Epidermal melanocyte (primary cell): ENCODE results near the gene MARCO.
"Not testable (repeated sequence)": the region's sequence is repeated elsewhere in the genome, so short reads cannot be mapped to it uniquely, and the experiment has no call there.

Experiments used
- DNase-seq: peaks from one replicate; pipeline ENCODE4 v3.0.0; 2011; ENCODE audit warnings: low spot score; ENCODE audit not compliant: insufficient read length

MARCO gene

DNA sequence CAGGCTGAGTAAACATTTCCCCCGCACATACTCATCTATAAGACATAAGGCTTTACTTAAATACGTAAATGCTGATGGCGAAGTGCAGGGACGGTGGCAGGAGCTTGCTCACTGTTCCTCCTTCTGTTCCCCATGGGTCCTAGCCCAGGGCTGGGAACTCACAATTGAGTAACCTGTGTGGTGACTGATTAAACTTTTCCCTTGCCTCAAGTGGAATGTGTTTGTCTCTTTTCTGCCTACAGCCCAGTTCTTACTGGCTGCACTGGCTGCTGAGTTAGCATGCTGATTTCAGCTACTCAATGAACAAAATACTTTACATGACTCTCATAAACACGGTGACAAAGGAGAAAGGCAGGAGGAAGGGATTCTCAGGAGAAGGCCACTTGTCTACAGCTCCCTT, 87.3 kb downstream of the MARCO start:
- DNase-seq = no peak

DNA sequence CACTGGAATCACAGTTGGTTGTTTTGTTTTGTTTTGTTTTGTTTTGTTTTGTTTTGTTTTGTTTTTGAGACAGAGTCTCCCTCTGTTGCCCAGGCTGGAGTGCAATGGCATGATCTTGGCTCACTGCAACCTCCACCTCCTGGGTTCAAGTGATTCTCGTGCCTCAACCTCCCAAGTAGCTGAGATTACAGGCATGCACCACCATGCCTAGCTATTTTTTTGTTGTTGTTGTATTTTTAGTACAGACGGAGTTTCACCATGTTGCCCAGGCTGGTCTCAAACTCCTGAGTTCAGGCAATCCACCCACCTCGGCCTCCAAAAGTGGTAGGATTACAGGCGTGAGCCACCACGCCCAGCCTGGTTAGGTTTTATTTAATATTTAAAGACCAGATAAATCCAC, 95.9 kb downstream of the MARCO start:
- not testable (repeated sequence) for DNase-seq

DNA sequence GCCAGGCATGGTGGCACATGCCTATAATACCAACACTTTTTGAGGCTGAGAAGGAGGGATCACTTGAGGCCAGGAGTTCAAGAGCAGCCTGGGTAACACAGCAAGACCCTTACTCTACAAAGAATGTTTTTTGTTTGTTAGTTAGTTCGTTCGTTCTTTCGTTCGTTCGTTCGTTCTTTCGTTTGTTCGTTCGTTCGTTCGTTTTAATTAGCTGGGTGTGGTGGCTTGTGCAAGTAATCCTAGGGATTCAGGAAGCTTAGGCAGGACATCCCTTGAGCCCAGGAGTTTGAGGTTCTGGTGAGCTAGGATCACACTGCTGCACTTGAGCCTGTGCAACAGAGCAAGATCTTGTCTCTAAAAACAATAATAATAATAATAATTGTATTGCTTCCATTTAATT, 98.7 kb downstream of the MARCO start:
- DNase-seq = no peak
